Transverse colon (tissue), 4 donors: ENCODE measurements around the gene ACKR3. TPM values are rescaled to one million over a fixed set of nuclear protein-coding genes. Genes with fewer than 3 reads are reported as not detected.

Experiments used
- DNase-seq: peaks from one replicate; pipeline ENCODE4 v3.0.0-alpha.2; 2019
- H3K27ac ChIP-seq, 4 donors: fragments of 200-600 bp; sonication (generic); 2 replicates each; pipeline ENCODE4 v1.5.1; 2016 to 2018; ENCODE audit warnings: inconsistent platforms in 4 of 4
- H3K27me3 ChIP-seq: fragments of 200-600 bp; sonication (generic); 2 replicates; pipeline ENCODE4 v1.5.1; 2017; ENCODE audit warnings: inconsistent platforms
- H3K36me3 ChIP-seq, 4 donors: fragments of 200-600 bp; sonication (generic); 2 replicates each; pipeline ENCODE4 v1.5.1; 2017 to 2019; ENCODE audit warnings: inconsistent platforms in 4 of 4
- H3K4me1 ChIP-seq, 4 donors: fragments of 200-600 bp; sonication (generic); 2 replicates each; pipeline ENCODE4 v1.5.1; 2017 to 2020; ENCODE audit warnings: inconsistent platforms in 4 of 4
- H3K4me3 ChIP-seq, 4 donors: fragments of 200-600 bp; sonication (generic); 1 replicate in 1 of 4; 2 replicates in 3 of 4; pipeline versions ENCODE4 v1.5.1 to v1.6.1; 2017 to 2019; ENCODE audit warnings: inconsistent platforms in 4 of 4
- H3K9me3 ChIP-seq, 2 donors: fragments of 200-600 bp; sonication (generic); 2 replicates each; pipeline ENCODE4 v1.5.1; 2017 to 2019; ENCODE audit warnings: inconsistent platforms in 2 of 2
- CTCF ChIP-seq, 5 experiments: fragments of 200-600 bp in 3 of 5; fragments of 450-650 bp in 2 of 5; sonication (generic) in 3 of 5; IDR thresholded peaks; 1 replicate in 2 of 5; 2 replicates in 3 of 5; pipeline ENCODE4 v1.5.1; 2016 to 2017; ENCODE audit warnings: antibody characterized with exemption in 5 of 5, inconsistent platforms in 3 of 5, mild to moderate bottlenecking in 2 of 5, moderate library complexity in 1 of 5
- EP300 ChIP-seq: sonication (generic); formaldehyde crosslinking; IDR thresholded peaks from one replicate; pipeline ENCODE4 v1.6.1; 2017; ENCODE audit warnings: antibody characterized with exemption, low read depth
- POLR2A ChIP-seq: fragments of 450-650 bp; IDR thresholded peaks from one replicate; pipeline ENCODE4 v1.6.1; 2016; ENCODE audit warnings: antibody characterized with exemption, mild to moderate bottlenecking, moderate library complexity
- POLR2AphosphoS5 ChIP-seq, 3 donors: sonication (generic); formaldehyde crosslinking; IDR thresholded peaks; one replicate each; pipeline ENCODE4 v1.6.1; 2016; ENCODE audit warnings: antibody characterized with exemption in 3 of 3
- WGBS, 2 donors: methylation state at CpG; one replicate each; pipeline ENCODE4 v1.1.5; 2018; ENCODE audit warnings: low coverage in 1 of 2; 5-methylcytosine and 5-hydroxymethylcytosine counted together
- in situ Hi-C, 4 donors: fragments of 200-750 bp; cut with MboI; loops; one replicate each; pipeline versions ENCODE4 v1.15.0 to v1.15.1; 2017; ENCODE audit warnings: low sequenced_read_pairs in 3 of 4, low pct_ligation_motif_present in 1 of 4, low pct_unique_long_range_greater_than_20kb in 1 of 4
- intact Hi-C: fragments of 100-400 bp; cut with DNase I; formaldehyde crosslinking; loops from one replicate; pipeline ENCODE4 v1.15.1; 2023; ENCODE audit warnings: low total_unique reads
- total RNA-seq, 4 donors: library from RNA; depleted of rRNA; stranded (reverse); fragments of >200 nt; gene quantifications; one replicate each; pipeline ENCODE4 v1.1.0, GENCODE V29; 2016

The ACKR3 gene
- total RNA-seq, 4 donors from 2014 or later, result 4.2 to 16.5 (median 7.7) TPM

GRCh38 chr2:236619910-236620612 is 50.4 kb downstream of the ACKR3 start:
- DNase-seq, result no peak
- intact Hi-C loops (no loop called here), in situ Hi-C loops (no loop called here)
- Histone ChIP-seq H3K4me1 (no peaks in the 10 kb centered on the region), H3K36me3 (no peaks in the 10 kb centered on the region), H3K4me3 (no peak overlapping the region), H3K9me3 (no peaks in the 10 kb centered on the region), H3K27me3 (no peaks in the 10 kb centered on the region), H3K27ac (no peak overlapping the region)
- TF ChIP-seq EP300 (no peak), CTCF (IDR thresholded peaks at IDR 0.05) (no peak), POLR2AphosphoS5 (IDR thresholded peaks at IDR 0.05) (no peak), POLR2A (no peak)
- WGBS, 2 donors, result 58 to 100% methylated on average over 1 to 5 of the region's 5 CpGs

GRCh38 chr2:236621786-236622185 is 52.2 kb downstream of the ACKR3 start:
- 92% methylated on average over 15 of the region's 15 CpGs; no CpG with 5 or more reads in 1 of the 2 donors for WGBS, 2 donors
- H3K4me1 ChIP-seq, result no peaks in the 10 kb centered on the region
- in situ Hi-C loops, result no loop called here
- no peaks in the 10 kb centered on the region for H3K27me3 ChIP-seq
- H3K36me3 ChIP-seq, result no peaks in the 10 kb centered on the region
- intact Hi-C loops, result no loop called here
- TF ChIP-seq EP300, result no peak
- no peak for TF ChIP-seq POLR2A
- no peak for TF ChIP-seq CTCF (IDR thresholded peaks at IDR 0.05)
- TF ChIP-seq POLR2AphosphoS5 (IDR thresholded peaks at IDR 0.05), result no peak
- no peak overlapping the region for H3K4me3 ChIP-seq
- no peak overlapping the region for H3K27ac ChIP-seq
- DNase-seq, result no peak
- H3K9me3 ChIP-seq, result no peaks in the 10 kb centered on the region

- no peak for TF ChIP-seq EP300
- no peak for TF ChIP-seq POLR2A
- TF ChIP-seq POLR2AphosphoS5 (IDR thresholded peaks at IDR 0.05), result no peak
- TF ChIP-seq CTCF (IDR thresholded peaks at IDR 0.05), result no peak
- Histone ChIP-seq H3K27me3 (no peaks in the 10 kb centered on the region), H3K27ac (no peak overlapping the region), H3K4me3 (no peak overlapping the region), H3K36me3 (no peaks in the 10 kb centered on the region), H3K9me3 (no peaks in the 10 kb centered on the region), H3K4me1 (no peaks in the 10 kb centered on the region)
- in situ Hi-C loops, result no loop called here
- WGBS, 2 donors, result 91 to 100% methylated on average over 3 to 6 of the region's 6 CpGs
- DNase-seq, result no peak
- intact Hi-C loops, result no loop called here
Measured at GRCh38 chr2:236622201-236622600, 52.6 kb downstream of the ACKR3 start.

- Histone ChIP-seq H3K27me3 (no peaks in the 10 kb centered on the region), H3K36me3 (no peaks in the 10 kb centered on the region), H3K27ac (no peak overlapping the region), H3K4me3 (no peak overlapping the region), H3K9me3 (no peaks in the 10 kb centered on the region), H3K4me1 (no peaks in the 10 kb centered on the region)
- in situ Hi-C loops, result no loop called here
- intact Hi-C loops, result no loop called here
- no peak for DNase-seq
- TF ChIP-seq POLR2AphosphoS5 (IDR thresholded peaks at IDR 0.05), result no peak
- no peak for TF ChIP-seq CTCF (IDR thresholded peaks at IDR 0.05)
- no peak for TF ChIP-seq POLR2A
- TF ChIP-seq EP300, result no peak
- 78% methylated on average over 9 of the region's 9 CpGs; no CpG with 5 or more reads in 1 of the 2 donors for WGBS, 2 donors
Measured at GRCh38 chr2:236622660-236623059, 53.0 kb downstream of the ACKR3 start.
